NB4 (cell line): ENCODE results near the gene TAGLN3.

ENCODE experiments used
- CTCF ChIP-seq: IDR thresholded peaks from one replicate; pipeline ENCODE4 v1.5.1; 2012; ENCODE audit warnings: low read depth, low read length
- MAX ChIP-seq: IDR thresholded peaks from 2 replicates; pipeline ENCODE4 v1.6.1; 2011; ENCODE audit warnings: low read depth, low read length
- POLR2A ChIP-seq: IDR thresholded peaks from 2 replicates; pipeline ENCODE4 v1.6.1; 2011; ENCODE audit warnings: mild to moderate bottlenecking; ENCODE audit not compliant: insufficient read length; ENCODE audit errors: extremely low read depth

DNA sequence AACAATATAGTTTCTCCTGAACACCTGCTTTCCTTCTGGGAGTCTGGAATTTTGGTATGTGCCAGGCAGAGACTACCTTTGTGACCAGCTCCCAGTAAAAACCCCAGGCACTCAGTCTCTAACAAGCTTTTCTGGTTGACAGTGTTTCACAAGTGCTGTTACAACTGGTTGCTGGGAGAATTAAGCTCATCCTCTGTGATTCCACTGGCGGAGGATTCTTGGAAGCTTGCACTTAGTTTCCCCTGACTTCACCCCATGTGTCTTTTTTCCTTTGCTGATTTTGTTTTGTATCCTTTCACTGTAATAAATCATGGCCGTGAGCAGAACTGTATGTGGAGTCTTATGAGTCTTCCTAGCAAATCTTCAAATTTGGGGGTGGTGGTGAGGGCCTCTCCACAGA is 5.7 kb upstream of the TAGLN3 start:
- TF ChIP-seq CTCF (no peak), POLR2A (no peak), MAX (no peak)
